NCI-H526 (cell line): ENCODE measurements around the gene RBBP8NL.
A peak's percentile ranks its signal among the peaks of the same experiment; 100 is the strongest.

Experiments used
- DNase-seq, 2 experiments: peaks; one replicate each; lab custom pipeline; 2025; lab: John Stamatoyannopoulos, UW

Gene RBBP8NL

GRCh38 chr20:62461157-62461556 lies 33.8 kb upstream of the RBBP8NL start:
- DNase-seq: peak in 1 of 2 experiments; percentile 53

- no peak for DNase-seq
Measured at GRCh38 chr20:62460678-62461077, 33.3 kb upstream of the RBBP8NL start.

DNA sequence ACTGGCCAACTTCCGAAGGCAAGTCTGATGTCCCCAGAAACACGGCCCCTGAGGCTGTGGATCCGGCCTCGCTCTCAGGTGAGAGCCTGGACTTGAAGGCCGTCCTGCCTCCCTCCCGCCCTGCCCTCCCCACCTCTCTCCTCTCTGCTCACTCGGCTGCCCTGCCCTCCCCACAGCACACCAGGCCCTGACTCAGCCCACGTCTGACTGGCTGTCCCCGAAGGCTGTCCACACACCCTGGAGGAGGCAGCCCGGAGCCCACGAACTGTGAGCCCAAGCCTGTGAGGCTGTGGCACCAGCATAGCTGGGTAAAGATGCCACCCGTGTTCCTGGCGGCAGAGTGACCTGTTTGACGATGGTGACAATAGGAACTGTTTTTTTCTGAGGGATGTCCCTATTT lies 32.1 kb upstream of the RBBP8NL start:
- no peak for DNase-seq

GRCh38 chr20:62458275-62459251 lies 31.2 kb upstream of the RBBP8NL start:
- DNase-seq: no peak

DNA sequence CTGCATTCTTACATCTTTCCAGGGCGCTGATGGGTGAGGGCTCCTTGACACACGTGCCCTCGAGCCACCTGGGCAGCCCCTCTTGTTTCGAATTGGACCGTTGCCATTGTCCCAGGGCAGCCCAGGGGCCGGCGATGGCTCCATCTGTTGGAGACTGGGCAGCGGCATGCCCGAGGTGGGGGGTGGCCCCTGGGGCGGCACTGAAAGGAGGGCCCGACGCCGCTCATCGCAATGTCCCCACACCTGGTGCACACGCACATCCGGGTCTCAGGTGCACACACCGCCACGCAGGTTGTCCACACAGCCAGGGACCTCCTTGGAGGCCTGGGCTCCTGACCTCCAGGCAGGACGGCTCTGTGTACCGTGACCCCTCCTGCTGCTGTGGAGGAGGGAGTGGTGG lies 30.5 kb upstream of the RBBP8NL start:
- no peak for DNase-seq

GRCh38 chr20:62457098-62457497 lies 29.8 kb upstream of the RBBP8NL start:
- DNase-seq: no peak

- no peak for DNase-seq
Measured at GRCh38 chr20:62455929-62456328, 28.6 kb upstream of the RBBP8NL start.

GRCh38 chr20:62454904-62455636 lies 27.7 kb upstream of the RBBP8NL start:
- DNase-seq: no peak

DNA sequence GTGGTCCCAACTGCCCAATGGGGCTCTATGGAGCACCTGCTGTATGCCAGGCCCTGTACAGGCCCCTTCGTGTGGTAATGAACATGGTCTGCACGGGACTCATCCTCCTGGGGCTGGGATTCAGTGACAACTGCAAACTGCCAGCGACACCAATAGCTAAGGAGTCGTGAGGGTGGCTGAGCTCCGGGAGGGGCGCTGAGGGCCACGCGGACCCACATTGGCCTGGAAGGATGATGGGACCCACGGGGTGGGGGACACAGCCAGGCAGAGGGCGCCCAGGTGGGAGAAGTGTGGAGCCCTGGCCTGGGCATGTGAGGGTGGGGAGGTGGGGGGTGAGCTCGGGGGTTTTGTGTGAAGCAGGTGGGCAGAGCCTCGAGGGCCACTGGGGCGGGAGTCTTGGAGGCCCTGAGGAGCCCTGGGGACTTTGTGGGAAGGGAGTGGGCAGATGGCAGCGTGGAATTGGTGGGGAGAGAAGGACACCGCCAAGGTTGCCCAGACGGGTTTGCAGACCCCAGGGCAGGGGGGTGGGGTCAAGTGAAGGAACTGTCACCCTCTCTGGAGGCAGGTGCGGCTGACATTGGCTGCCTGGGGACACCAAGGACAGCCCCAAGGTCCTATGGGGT lies 26.0 kb upstream of the RBBP8NL start:
- no peak for DNase-seq

GRCh38 chr20:62452475-62453095 lies 25.2 kb upstream of the RBBP8NL start:
- no peak for DNase-seq

- DNase-seq: no peak
Measured at GRCh38 chr20:62451970-62452369, 24.6 kb upstream of the RBBP8NL start.

DNA sequence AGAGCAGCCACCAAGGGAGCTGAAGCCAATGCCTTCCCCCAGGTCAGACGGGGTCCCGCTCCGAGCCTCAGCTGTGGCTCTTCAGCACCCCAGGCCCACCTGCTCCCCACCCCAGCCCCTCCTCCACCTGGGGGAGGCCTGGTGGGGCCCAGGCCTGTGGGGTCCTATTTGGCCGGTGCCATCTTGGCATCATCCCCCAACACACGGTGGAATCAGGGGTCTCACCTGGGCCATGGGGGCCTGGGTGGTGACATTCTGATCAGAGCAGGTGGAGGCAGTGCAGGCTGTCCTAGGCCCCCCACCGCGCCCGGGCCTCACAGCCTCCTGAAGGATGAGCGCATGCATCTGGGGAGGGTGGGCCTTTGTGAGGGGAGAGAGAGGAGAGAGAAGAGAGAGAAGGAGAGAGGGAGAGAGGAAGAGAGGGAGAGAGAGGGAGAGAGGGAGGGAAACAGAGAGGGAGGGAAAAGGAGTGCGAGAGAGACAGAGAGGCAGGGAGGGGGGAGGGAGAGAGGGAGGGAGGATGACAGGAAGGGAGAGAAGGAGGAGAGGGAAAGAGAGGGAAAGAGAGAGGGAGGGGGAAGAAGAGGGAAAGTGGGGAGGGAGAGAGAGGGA lies 23.9 kb upstream of the RBBP8NL start:
- no peak for DNase-seq

GRCh38 chr20:62449951-62450691 lies 22.8 kb upstream of the RBBP8NL start:
- peak in 1 of 2 experiments; percentile 34 for DNase-seq

DNA sequence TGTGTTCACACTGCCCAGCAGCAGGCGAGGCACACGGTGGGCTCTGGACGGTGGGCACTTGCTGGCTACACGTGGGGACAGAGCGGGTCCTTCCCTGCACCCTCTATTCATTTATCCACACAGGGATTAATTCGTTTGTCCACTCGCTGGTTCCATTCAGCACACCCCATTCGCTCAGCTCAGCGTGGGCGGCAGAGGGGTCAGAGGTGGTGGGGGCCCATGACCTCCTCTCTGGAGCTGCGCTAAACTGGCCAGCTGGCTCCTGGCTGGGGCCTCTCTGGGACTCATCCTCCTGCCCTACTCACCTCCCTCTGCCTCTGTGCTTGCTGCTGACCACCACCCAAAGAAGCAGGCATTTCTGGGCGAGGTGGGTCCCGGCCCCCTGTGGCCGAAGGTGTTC lies 21.4 kb upstream of the RBBP8NL start:
- no peak for DNase-seq

GRCh38 chr20:62448038-62448437 lies 20.7 kb upstream of the RBBP8NL start:
- DNase-seq: no peak

GRCh38 chr20:62446888-62447869 lies 19.8 kb upstream of the RBBP8NL start:
- no peak for DNase-seq

DNA sequence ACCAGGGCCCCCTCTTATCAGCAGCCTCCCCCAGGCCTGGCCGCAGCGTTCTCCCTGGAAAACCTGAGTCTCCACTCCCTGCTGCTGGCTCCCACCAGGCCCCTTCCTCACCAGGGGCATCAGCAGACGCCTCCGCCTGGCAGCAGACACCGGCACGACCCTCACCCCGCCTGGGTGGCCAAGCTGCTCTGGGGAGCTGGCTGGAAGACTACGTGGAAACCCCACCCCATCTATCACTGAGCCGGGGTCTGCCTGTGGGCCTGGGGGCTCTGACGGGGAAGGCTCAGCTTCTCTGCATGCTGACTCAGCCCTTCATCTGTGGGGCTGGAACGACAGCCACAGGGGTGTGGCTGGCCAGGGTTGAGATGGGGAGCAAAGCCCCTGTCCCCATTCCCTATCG lies 19.1 kb upstream of the RBBP8NL start:
- DNase-seq: no peak

DNA sequence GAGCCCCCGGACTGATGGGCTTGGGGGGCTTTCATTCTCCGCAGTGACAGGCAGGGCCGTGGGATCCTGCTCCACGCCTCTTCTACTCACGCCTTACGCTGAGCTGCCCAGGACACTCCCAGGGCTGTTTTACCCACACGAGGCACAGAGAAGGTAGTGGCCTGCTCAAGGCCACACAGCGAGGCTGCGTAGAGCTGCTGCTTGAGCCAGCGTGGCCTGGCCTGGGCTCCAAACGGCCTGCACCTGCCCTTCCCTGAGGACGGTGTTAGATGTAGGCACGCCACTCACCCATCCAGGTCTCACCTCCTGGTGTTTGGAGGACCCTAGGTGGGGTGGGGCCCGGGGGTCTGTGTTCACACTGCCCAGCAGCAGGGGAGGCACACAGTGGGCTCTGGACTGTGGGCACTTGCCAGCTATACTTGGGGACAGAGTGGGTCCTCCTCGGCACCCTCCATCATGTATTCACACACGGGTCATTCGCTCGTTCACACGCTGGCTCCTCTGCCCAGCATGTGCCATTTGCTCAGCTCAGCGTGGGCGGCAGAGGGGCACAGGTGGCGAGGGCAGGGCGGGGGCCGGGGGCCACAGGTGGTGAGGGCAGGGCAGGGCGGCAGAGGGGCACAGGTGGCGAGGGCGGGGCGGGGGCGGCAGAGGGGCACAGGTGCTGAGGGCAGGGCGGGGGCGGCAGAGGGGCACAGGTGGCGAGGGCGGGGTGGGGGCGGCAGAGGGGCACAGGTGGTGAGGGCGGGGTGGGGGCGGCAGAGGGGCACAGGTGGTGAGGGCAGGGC lies 18.4 kb upstream of the RBBP8NL start:
- no peak for DNase-seq

DNA sequence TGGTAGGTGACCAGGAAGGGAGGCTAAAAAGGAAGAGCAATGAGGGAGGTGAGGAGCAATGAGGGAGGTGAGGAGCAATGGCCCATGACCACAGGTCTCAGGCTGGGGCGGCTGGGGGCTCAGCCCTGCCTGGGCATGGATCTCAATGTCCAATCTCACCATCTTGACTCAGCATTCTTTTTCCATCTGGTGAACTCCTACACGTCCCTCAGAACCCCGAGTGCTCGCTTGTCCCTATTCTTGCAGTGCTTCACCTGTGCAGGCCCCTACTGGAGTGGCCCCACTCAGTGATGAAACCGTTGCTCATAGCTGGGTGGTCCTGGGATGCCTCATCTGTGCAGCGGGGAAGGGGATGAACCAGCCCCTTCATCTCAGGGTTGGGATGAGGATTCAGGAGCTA lies 16.9 kb upstream of the RBBP8NL start:
- DNase-seq: no peak
